ENCODE measurements around the gene SNX13.

Gene SNX13

GRCh38 chr7:17946591-17946990 lies 6.3 kb upstream of the SNX13 start:
- no peak for DNase-seq (ENCODE audit: low spot score)

DNA sequence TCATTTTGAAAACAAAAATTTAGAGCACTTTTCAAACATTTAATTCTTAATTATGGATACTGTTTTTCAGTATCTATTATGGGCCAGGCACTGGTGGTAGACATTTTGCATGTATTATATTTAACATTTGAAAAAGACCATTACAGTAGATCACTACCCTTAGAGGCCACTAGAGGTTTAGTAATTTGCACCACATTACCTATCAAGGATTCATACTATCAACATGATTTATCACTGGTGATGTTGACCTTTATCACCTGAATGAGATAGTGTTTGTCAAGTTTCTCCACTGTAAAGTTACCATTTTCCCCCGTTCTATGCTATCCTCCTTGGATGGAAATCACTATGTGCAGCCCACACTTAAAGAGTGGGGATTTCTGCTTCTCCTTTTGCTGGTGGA lies 4.4 kb upstream of the SNX13 start:
- no peak for DNase-seq (ENCODE audit: low spot score)

DNA sequence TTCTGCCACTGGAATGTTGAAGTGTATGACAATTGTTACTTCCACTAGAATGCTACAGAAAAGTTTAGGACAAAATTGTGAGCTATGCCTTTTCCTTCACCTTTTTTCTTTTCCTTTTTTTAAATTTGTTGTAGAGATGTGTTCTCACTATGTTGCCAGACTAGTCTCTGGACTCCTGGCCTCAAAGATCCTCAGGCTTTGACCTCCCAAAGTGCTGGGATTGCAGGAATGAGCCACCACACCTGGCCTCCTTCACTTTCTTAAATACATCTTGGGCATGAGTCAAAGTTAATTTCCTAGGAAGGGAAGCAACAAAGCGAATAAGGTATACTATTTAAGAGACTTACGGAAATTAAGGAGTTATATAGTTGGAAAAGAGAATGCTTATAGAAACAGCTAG lies 2.7 kb upstream of the SNX13 start:
- DNase-seq (ENCODE audit: low spot score) = no peak

DNA sequence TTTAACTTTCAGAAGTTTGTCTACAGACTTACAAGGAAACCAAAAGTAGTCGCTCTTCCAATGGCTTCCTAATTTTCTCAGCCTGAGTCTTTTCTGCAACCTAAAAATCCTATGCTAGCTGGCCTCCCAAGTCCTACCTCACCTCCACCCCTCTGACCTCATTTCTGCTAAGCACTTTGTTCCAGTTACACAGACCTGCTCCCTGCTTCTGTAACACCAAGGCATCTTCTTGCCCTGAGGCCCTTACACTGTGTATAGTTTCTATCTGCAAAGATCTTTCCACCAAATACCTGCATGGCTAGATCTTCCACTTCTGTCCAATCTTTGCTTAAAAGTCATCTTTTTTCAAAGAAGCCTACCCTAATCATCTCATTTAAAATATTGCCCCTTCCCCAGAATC lies 1.9 kb upstream of the SNX13 start:
- no peak for DNase-seq (ENCODE audit: low spot score)

DNA sequence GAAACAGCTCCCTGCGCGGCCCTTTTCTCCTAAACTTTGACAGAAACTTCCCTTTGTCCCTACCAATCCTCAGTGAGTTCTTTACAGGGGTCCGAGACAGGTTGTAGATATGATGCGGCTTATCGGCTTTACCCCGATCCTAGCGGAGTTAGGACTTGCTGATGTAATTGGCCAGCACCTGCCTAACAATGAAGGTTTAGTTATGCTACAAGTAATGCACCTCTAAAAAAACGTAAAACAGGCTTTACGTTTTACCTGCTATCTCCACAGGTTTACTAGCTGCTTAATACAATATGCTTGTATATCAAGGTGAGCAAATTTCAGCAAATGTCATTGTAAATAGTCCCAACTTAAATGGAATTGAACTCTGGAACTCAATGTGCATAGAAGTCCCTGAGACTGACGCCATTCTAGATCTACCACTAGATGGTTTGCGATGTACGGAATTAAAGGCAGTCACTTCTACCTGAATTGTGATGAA lies 697 bp upstream of the SNX13 start:
- DNase-seq (ENCODE audit: low spot score) = peak; percentile 12

DNA sequence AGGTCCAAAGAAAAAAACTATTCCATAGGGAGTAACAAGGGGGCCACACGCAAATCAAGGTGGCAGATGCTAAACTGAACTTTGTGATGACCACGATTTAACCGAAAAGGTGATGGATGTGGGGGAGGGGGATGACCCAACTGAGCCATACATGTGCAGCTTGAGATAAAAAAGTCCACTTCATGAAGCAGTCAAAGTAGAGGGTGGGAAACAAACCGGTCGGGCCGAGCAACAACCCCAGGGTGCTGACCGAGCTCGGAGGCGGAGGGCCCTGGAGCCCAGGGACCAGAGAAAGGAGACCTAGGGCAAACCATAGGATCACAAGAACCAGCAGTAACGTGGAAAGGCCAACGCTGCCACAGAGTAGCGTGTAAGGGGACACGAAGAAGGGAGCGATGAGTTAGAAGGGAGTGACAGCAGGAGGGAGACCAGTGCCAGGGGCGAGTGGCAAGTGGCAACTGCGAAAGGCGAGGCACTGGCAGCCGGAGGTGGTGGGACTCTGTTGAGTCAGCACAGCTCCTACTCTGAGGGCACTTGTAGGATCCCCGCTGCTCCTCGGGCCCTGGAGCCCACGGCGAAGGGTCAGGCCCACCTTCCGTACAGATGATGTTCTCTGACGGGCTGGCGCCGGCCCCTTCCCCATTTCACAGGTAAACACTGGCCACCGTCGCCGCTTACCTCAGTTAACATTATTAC lies 540 bp downstream of the SNX13 start:
- DNase-seq (ENCODE audit: low spot score) = peak; percentile 38

DNA sequence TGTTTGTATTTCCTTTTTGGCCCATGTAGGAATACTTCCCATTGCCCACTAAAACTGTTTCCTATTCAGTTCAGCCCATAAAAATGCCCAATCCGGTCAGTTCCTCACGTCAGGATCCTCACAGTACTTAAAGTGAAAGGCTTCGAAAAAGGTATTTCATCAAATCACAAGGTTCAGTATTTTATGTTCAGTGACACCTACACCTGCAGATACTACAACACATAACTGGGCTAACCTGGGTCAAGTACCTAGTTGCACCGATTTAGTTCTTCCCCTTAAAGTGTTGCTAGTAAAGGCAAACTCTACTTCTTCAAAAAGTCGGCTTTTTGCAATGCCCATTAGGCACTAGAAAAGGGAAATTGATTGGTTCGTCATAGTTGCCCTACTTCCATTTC lies 1.1 kb downstream of the SNX13 start:
- DNase-seq (ENCODE audit: low spot score) = peak; percentile 2

GRCh38 chr7:17937506-17938120 lies 2.7 kb downstream of the SNX13 start:
- no peak for DNase-seq (ENCODE audit: low spot score)

DNA sequence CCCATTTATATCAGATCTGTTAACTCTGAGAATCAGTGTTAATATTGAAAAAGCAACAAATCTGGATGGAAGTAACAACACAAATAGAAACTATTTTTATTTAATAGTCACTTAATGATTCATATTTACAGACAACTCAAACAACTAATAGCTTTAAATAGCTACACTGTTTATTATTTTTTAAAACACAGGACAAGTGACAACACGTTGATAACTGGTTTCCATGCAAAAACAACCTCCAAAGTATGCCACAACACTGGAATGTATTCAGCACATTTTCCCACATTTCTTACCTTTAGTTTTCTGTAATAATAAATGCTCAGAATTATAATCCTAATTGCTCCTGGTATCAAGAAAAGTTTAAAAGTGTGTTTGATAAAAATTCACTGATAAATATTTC lies 4.0 kb downstream of the SNX13 start:
- no peak for DNase-seq (ENCODE audit: low spot score)

- no peak for DNase-seq (ENCODE audit: low spot score)
These were observed 5.6 kb downstream of the SNX13 start for GRCh38 chr7:17934612-17935240.

DNA sequence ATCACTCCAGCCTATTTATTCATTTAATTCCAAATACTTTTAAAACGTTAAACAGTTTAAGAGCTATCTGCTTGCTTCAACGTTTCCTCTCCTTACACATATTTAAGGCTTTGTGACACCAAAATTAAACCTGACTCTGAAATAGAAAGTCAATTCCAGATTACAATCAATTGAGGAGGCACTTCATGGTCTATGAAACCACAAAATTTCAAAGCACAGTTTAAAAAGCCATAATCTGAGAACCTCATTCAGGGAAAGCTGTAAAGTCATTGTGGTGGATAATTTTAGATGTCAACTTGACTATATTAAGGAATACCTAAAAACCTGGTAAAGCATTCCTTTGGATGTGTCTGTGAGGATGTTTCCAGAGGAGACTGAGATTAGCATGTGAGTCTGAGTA lies 6.2 kb downstream of the SNX13 start:
- no peak for DNase-seq (ENCODE audit: low spot score)

- DNase-seq (ENCODE audit: low spot score) = no peak
These were observed 7.5 kb downstream of the SNX13 start for GRCh38 chr7:17932770-17933169.

DNA sequence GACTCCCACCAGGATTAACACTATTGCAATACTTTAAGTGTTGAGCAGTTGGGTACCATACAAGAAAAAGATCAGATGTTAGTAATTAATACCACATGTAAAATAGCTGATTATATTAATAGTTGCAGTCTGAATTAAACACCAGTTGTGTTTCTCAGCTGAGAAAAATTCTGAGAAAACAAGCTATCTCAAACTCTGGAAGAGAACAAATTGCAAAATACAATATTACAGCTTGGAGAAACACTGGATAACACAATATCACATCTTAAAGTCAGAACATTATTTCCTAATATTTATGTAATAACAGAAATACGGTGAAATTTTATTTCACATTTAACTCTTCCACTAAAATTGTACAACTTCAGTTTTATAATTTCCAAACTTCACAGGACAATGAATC lies 9.2 kb downstream of the SNX13 start:
- no peak for DNase-seq (ENCODE audit: low spot score)

- DNase-seq (ENCODE audit: low spot score) = no peak
These were observed 9.7 kb downstream of the SNX13 start for GRCh38 chr7:17930546-17930945.

DNA sequence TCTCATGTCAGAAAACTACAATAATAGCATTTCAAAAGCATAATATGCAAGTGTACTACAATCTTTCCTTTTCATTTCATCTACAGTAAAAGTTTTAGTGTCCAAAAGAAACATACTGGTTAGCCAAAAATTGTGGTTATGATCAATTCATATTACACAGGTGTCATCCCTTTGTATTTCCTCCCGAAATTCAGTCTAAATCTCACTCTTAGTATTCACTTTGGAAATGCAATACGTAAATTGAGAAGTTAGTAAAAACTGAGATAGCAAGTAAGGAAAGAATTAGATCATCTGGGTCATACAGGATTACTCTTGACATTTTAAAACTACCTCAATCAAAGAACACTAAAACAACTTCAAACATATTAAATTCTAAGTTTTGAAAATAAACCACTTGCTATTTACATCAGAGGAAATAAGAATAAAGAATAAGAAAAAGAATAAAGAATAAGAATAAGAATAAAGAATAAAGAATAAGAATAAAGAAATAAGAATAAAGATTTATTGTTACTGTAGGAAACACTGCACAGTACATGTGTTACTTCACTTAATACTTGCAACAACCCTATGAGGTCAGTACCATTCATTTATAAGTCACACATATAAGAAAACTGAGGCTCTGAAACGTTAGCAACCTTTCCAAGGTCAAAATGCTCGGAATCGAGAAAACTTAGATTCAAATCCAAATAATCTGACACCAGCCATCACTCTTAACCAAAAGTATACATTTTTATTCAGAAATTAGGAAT lies 10.5 kb downstream of the SNX13 start:
- no peak for DNase-seq (ENCODE audit: low spot score)

GRCh38 chr7:17928055-17928454 lies 12.2 kb downstream of the SNX13 start:
- no peak for DNase-seq (ENCODE audit: low spot score)

DNA sequence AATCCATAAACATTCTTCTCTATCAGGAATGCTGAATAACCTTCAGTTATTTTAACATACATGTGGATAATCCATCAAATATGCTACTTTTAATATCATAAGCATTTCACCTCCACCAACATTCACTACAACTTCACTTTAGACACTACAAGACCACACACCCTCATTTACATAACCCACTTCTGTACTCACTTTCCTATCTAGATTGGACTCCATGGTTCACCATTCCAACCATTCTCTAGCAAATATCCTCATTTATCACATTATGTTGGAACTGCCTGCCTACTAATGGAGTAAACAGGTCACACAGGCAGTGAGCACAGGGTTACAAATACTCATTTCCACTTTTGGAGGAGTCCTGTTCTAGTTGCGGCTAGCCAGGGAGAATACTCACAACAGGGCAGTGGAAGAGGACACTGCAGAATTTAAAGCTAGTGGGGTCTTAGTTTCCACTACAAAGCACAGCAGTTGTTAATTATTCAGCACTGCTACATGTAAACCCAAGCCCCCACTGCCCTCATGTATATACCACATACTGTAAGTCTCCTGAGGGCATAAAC lies 18.4 kb downstream of the SNX13 start:
- DNase-seq (ENCODE audit: low spot score) = no peak

DNA sequence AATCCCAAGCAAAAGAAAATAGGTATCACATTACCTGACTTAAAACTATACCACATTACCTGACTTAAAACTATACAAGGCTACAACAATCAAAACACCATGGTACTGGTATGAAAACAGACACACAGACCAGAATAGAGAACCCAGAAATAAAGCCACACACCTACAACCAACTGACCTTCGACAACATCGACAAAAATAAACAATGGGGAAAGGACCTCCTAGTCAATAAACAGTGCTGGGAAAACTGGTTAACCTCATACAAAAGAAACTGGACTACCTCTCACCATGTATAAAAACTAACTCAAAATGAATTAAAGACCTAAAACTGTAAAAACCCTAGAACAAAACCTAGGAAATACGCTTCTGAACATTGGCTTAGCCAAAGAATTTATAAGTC lies 22.5 kb downstream of the SNX13 start:
- no peak for DNase-seq (ENCODE audit: low spot score)

GRCh38 chr7:17916786-17917185 lies 23.5 kb downstream of the SNX13 start:
- no peak for DNase-seq (ENCODE audit: low spot score)

DNA sequence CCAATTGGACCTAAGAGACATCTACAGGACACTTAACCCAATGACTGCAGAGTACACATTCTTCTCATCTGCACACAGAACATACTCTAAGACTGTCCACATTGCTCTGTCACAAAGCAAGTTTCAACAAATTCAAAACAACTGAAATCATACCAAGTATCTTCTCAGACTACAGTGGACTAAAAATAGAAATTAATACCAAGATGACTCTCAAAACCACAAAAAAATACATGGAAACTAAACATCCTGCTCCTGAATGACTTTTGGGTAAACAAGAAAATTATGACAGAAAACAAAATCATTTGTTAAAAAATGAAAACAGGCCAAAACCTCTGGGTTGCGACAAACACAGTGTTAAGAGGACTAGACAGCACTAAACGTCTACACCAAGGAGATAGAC lies 24.5 kb downstream of the SNX13 start:
- DNase-seq (ENCODE audit: low spot score) = no peak

DNA sequence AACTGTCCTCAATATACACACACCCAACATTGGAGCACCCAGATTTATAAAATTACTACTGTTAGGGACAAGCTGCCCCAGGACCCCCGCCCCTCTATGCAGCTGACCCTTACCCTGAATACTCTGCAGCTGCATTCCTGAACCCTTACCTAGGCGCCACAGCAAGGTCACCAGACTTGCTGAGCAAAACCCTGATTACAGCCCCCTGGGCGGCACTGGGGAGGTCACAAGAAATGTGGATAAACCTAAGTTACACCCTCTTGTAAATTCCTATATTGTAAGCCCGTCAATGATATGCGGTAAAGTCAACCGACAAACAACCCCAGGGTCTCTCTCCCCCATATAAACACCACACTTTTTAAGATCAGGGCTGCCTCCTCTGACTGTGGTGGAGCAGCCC lies 25.1 kb downstream of the SNX13 start:
- no peak for DNase-seq (ENCODE audit: low spot score)

DNA sequence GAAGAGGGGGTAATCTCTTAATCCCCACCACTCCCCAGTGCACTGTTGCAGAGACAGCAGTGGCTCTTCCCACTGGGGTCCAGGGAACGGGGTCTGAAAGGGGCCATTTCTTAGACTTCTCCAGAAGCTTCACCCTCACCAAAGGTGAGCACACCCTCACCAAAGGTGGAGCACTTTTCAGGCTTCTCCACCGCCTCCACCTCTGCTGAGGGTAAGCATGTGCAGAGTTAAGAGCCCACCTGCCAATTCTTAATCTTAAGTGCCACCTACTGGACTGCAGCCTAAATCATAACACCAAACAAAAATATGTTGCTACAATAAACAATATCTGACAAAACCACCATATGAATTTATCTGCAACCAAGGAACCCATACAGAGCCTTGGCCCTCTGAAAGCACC lies 27.0 kb downstream of the SNX13 start:
- no peak for DNase-seq (ENCODE audit: low spot score)

Measured in SK-N-DZ (cell line).